HG02678 (cell line): ENCODE measurements around the gene CENPX.

Experiments
- ATAC-seq: cut with Tn5 transposase; IDR thresholded peaks from one replicate; pipeline ENCODE4 v1.9.1; 2021; ENCODE audit warnings: mild to moderate bottlenecking, moderate library complexity; ENCODE audit not compliant: unreplicated experiment

CENPX gene

GRCh38 chr17:81999976-82000802 lies 22.5 kb downstream of the CENPX start:
- ATAC-seq = no peak

DNA sequence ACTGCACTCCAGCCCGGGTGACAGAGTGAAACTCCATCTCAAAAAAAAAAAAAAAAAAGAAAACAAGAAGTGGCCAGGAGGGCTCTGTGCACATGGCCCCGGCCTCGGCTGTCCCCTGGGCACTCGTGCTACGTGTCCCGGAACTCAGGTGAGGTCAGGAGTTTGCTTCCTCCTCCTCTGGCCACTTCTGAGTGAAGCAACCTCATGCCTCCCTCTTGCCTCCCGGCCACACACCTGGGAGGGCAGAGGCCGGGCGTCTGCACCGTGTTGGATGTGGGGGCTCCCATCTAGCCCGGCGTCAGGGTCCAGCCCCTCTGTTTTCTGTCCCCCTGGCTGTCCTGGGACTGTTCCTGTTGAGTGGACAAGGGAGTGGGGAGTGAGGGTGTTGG lies 23.1 kb downstream of the CENPX start:
- no peak for ATAC-seq

- ATAC-seq = no peak
Measured at GRCh38 chr17:81998691-81999438, 23.8 kb downstream of the CENPX start.

- no peak for ATAC-seq
Measured at GRCh38 chr17:81998212-81998611, 24.5 kb downstream of the CENPX start.

DNA sequence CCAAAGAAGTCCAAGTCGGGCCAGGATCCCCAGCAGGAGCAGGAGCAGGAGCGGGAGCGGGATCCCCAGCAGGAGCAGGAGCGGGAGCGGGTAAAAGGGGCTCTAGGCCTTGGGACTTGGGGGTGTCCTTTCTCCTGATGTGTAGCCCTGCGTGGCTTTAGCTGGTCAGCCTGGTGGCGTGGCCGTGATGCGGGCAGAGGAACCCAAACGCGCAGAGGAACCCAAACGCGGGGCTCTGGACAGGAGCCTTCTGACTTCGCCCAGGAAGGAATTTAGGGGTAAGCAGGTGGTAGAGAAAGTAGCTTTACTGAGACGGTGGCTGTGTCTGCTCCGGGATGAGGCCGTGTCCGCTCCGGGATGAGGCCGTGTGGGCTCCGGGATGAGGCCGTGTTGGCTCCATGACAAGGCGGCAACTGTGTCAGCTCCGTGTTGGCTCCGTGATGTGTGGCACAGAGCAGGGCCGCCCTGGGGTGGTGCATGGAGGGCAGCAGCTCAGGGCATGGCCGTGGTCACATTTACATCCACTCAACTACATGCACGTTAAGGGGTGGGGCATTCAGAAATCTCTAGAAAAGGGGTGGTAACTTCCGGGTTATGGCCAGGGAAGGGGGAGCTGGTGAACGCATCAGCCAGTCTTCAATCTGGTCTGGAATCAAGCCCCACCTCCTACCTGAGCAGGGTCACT lies 25.8 kb downstream of the CENPX start:
- ATAC-seq = no peak

DNA sequence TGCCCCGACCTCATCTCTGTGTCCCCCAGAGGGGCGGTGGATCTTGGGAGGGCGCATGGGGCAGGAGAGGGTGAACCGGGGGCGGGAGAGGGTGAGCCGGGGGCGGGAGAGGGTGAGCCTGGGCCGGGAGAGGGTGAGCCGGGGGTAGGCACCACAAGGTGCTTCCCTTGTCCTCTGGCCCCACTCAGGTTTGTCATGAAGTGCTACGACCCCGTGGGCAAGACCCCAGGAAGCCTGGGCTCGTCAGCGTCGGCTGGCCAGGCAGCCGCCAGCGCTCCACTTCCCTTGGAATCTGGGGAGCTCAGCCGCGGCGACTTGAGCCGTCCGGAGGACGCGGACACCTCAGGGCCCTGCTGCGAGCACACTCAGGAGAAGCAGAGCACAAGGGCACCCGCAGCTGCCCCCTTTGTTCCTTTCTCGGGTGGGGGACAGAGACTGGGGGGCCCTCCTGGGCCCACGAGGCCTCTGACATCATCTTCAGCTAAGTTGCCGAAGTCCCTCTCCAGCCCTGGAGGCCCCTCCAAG lies 26.4 kb downstream of the CENPX start:
- no peak for ATAC-seq

DNA sequence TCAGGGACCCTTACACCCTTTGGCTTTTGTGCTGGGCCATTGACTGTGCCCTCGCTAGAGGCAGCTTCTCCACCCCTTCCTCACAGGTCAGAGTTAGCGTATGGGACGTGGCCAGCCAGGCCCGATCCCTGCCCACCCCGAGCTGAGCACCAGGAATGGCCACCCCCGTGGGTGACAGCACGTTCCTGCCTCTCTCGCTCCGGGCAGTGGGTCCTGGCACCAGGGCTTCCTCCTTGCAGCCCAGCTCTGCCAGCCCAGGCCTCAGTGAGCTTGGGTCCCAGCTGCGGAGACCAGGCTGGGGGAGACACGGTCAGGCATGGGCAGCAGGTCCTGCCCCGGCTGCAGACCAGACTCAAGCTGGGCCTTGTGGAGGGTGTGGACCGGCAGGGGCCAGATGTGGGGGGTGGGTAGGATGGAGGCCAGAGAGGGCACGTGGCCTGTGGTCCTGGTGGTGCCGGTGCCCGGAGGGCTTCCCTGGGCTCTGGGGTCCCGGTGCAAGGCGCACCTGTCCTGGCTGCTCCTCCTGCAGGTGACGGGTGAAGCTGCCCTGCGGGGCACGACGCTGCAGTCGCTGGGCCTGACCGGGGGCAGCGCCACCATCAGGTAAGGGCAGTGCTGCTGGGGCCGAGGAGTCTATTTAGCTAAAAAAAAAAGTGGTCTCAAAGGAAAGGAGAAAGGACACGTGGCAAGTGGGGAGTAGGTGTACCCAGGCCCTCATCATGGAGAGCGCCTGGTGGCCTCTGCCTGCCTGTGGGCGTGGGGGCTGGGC lies 27.0 kb downstream of the CENPX start:
- no peak for ATAC-seq

GRCh38 chr17:81994593-81995462 lies 27.9 kb downstream of the CENPX start:
- ATAC-seq = no peak

GRCh38 chr17:81993729-81994592 lies 28.7 kb downstream of the CENPX start:
- ATAC-seq = no peak

GRCh38 chr17:81992306-81993102 lies 30.2 kb downstream of the CENPX start:
- ATAC-seq = no peak

GRCh38 chr17:81991684-81992305 lies 30.9 kb downstream of the CENPX start:
- ATAC-seq = no peak

DNA sequence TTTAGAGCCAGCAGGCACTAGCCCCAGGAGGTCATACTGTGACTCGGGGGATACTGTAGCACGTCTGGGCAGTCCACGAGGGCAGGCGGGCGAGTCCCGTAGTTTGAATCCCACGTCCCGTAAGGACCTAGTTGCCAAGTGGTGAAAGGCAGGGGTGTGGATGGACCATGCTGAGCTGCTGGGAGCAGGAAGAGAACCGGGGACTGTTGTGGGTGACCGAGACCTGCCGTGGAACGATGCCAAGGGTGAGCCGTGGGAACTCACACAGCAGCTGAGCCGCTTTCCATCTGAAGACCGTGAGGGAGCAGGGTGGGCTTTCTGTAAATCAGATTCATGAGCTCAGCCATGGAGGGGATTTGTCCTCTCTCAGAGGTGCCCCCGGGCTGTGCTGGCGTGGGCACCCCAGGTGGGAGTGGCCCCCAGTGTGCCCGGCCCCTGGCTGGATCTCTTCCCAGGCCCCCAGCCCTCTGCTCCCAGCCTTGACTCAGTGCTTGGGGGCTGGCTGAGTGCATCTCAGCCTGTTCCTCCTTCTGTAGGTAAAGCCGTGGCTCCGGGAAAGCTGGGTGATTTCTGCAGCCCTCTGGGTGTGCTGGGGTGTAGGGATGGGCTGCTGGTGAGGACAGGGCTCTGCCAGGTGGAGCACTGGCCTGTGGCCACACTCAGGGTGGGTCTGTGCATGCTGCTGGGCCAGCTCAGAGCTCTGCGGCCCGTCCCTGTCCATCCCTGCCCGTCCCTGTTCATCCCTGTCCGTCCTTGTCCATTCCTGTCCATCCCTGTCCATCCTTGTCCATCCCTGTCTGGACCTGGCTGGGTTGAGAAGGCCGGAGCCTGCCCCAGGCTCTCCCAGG lies 31.6 kb downstream of the CENPX start:
- no peak for ATAC-seq

DNA sequence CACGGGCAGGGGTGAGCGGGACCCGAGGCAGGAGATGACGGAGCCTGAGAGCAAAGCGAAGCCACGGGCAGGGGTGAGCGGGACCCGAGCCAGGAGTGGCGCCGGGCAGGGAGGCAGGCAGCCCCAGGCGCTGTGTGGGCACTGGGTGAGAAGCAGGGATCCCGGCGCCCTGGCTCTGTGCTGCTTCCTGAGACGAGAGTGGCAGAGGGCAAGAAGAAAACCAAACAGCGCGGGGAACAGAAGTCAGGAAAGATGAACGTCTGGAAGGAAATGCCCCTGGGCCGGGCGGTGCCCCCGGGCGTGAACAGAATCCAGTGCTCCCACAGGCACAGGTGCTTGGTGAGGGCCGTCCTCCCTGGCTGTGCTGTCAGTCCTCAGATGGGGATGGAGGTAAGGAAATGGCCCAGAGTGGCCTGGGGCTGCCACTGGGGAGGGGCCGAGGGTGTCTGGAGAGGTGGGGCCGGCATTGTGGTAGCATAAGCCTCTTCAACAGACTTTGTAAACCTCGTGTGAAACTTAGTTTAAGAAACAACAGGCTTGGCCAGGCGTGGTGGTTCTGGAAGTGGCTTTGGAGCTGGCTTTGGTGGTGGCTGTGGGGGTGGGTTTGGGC lies 35.4 kb downstream of the CENPX start:
- ATAC-seq = no peak

GRCh38 chr17:81986606-81987005 lies 36.1 kb downstream of the CENPX start:
- ATAC-seq = no peak

DNA sequence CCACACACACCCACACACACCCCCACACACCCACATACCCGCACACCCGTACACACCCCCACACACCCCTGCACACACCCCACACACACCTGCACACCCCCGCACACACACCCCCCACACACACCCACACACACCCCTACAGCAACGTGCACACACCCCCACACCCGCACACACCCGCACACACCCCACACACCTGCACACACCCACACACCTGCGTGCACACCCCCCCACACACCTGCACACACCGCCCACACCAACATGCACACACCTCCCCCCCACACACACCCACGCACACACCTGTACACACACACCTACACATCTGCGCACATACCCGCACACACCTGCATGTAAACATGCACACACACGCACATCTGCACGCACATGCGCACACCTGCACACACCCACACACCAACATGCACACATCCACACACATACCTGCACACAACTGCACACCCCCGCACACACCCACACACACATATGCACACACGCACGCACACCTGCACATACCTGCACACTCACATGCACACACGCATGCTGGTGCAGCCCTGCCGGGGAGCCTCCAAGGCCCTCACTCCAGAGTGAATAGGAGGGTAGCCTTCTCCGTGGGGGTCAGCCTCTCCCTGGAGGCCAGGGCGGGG lies 37.8 kb downstream of the CENPX start:
- ATAC-seq = no peak
